HG02642 (cell line): Measurements from ENCODE around the gene PLD5.

ENCODE experiments used
- ATAC-seq: cut with Tn5 transposase; IDR thresholded peaks from one replicate; pipeline ENCODE4 v1.9.1; 2021; ENCODE audit warnings: mild to moderate bottlenecking; ENCODE audit not compliant: unreplicated experiment, poor library complexity

PLD5 gene

GRCh38 chr1:242524571-242525359, at the start of gene PLD5:
PLD5 (minus strand) TSS chr1:242524697.
- ATAC-seq, result no peak

DNA sequence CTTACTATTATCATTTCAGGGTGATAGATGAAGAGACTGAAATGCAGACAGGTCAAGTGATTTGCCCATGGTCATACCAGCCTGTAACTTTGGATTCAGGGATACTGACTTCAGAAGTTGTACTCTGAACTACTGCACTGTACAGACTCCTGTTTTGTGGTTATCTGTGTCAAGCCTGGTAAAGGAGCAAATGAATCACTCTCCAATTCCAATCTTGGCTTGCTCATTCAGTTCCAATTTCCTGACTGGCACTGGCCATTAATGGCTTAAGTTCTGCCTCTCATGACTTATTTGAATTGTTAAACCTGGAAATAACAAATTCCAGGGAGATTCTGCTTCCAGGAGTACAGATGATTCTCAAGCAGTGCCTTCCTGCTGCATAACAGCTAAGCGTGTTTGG, 45.4 kb upstream of the PLD5 start:
- ATAC-seq, result no peak

- ATAC-seq, result no peak
These were observed 44.2 kb upstream of the PLD5 start for GRCh38 chr1:242568666-242569065.

DNA sequence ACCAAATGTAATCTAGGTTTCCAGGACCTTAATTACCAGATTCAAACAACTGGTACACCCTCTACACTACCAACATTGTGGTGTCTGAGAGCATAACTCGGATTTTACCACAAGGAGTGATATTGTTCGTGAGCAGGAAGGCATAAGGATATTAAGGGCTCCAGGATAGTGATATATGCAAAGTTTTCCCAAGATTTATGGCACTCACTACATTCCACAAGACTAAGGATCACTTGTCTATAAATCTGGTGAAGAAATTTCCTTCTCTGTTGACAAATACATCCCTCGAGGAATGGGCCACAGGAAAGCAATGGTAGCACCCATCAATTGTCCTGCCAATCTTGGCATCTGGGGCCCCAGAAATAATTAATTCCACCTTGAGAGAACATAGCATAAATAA, 43.1 kb upstream of the PLD5 start:
- no peak for ATAC-seq

DNA sequence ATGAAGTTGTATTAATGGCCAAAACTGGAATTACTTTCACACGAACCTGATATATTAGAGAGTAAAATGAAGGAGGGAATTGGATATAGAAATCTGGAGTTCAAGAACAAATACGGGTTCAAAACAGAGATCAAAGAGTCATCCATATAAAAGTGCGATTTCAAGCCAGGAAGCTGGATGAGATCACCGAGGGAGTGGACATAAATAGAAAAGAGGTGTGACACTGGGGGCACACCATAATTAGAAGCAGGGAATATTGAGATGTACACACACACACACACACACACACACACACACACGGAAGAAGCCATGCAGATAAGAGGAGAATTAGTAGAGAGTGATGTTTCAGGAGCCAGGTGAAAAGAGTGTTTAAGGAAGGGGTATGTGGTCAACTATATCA, 32.3 kb upstream of the PLD5 start:
- ATAC-seq, result no peak

DNA sequence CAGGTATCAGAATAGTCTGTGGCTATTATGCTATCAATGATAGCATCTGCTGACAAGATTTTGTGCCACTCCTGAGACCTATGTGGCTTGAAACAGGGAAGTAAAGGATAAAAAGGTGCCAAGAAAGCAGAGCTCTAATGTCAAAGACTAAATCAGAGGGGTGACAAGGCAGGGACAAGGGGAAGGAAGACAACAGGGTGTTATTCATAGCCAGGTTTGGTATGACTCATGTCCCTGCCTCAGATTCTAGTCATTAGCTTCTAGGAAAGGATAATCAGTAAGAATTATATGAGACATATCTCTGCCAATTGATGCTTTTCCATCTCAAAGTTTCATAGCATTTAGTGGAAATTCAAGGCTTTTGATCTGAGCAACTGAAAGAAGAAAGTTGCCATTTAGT, 31.8 kb upstream of the PLD5 start:
- no peak for ATAC-seq

- no peak for ATAC-seq
These were observed 30.1 kb upstream of the PLD5 start for GRCh38 chr1:242554577-242554976.

DNA sequence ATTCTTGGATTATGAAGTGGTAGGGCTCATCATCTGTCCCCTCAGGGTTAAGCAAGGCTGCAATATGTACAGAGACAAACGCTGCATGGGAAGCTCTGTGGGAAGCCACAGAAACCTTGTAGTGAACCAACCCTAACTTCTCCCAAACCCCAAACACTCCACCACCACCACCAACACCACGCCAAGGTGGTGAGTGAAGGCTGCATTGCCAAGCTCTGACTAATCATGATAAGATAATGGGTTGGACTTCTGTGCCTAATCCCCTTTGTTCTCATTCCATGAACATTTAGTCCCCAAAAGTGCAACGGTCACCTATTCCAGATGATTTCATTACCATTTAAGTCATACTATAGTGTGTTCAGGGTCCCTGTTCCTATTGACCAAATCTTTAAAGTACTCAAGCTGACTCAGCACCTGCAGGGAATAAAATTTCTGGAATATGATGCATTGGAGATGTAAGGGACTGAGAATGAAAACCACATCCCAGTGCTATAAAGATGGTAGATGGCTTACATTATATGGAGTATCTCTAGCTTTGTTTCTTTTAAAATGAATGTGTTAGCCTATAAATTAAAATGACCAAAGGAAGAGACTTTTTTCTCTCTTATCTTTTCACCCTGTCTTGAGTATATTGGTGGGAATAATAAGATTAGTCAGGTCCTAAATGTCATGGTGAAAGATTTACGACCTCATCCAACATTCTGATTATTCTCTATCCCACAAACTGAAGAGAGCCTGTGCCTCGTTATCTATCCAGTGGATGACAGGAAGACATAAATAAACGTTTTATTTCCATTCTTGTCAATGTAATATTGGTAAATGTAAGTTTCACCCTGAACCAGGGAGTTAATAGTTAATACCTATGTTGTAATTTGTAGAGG, 22.6 kb upstream of the PLD5 start:
- ATAC-seq, result no peak

GRCh38 chr1:242546441-242546840, 21.9 kb upstream of the PLD5 start:
- ATAC-seq, result no peak

DNA sequence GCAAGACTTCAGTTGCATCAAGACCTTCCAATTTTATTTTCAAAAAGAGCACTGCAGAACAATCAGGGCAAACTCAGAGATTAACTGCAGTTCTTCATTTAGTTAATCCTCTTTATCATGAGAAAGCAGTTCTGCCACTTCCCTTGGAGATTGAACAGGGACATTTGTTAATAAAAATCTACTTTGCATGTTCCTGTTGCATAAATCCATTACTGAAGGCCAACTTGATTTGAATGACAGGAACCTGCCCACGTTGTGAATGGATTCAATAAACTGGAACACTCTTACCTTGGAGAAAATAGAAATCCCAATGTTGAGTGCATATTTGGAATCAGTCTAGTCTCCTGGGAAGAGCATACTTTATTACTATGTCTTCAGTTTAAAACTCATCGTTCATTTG, 19.6 kb upstream of the PLD5 start:
- ATAC-seq, result no peak

GRCh38 chr1:242542271-242542670, 17.8 kb upstream of the PLD5 start:
- no peak for ATAC-seq

- ATAC-seq, result no peak
These were observed 11.5 kb upstream of the PLD5 start for GRCh38 chr1:242535986-242536385.

- no peak for ATAC-seq
These were observed 10.3 kb upstream of the PLD5 start for GRCh38 chr1:242534753-242535152.

GRCh38 chr1:242530761-242531160, 6.3 kb upstream of the PLD5 start:
- ATAC-seq, result no peak

DNA sequence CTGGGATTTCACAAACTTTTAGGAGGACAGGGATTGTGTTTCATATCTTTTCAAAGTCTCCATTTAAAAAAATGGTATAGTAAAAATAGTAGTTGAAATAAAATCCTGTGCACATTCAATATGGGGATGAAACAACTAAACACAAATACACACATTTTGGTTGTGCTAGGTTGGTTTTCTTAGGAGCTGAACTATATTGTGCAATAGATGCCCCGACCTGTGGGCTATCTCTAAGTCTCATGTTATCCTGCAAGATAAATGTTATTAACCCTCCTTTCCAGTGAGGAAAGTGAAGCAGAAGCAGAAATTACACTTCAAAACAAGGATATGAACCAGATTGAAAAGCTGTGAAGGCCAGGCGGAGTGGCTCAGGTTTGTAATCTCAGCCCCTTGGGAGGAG, 1.3 kb upstream of the PLD5 start:
- ATAC-seq, result no peak

DNA sequence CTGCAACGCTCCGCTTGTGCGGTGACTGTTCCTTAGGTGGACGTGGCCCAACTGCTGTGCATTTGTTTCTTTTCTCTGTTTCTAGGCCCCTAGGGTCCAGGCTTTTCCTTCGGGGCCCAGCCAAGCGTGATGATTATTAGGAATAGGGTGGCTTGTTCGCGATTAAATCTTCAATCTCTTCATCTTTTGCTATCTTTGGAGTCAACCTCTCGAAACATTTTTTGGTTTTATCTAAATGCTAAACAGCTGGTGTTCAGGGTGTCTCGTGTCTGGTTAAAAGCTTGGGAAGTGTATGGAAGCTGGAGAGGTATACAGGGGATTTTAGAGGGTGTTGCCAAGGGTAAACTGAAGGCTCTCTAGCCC, 844 bp upstream of the PLD5 start:
- ATAC-seq, result no peak

DNA sequence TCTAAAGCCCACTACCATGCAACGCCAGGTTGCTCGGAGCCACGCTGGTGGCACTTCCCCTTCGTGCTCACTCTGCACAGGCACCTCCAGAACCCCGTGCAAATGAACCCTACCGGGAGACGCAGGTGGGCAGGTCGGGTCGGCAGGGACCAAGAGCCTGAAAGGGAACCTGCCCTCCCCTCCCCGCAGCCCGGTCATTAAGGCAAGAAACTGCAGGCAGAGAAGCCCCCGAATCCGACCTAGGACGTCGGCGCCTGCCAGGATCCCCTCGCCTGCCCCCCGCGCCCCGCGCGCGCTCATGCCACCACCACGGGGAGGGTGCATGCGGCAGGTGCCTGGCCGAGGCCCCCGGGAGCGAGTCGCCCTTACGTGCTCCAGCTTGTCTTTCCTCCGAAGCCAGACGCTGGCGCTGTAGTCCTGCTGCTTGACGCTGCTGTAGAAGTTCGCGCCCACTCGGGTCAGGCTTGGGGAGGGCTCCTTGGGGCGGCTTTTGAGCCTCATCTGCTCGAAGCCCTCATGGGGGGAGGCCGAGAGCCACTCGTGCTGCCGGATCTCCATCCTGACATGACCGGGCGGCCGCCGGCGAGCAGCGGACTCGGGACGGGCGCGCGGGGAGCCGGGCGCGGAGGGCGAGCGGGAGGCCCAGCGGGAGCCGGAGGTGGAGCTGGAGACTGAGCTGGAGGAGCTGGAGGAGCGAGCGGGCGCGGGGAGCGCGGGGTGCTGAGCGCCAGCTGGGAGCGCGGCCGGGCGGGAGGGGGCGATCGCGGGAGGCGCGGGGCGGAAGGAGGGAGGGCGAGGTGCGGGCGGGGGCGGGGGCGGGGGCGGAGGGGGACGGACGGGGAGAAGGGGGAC, 552 bp downstream of the PLD5 start:
- ATAC-seq, result no peak

- no peak for ATAC-seq
These were observed 1.3 kb downstream of the PLD5 start for GRCh38 chr1:242522996-242523718.

- ATAC-seq, result no peak
These were observed 2.1 kb downstream of the PLD5 start for GRCh38 chr1:242522304-242522945.

DNA sequence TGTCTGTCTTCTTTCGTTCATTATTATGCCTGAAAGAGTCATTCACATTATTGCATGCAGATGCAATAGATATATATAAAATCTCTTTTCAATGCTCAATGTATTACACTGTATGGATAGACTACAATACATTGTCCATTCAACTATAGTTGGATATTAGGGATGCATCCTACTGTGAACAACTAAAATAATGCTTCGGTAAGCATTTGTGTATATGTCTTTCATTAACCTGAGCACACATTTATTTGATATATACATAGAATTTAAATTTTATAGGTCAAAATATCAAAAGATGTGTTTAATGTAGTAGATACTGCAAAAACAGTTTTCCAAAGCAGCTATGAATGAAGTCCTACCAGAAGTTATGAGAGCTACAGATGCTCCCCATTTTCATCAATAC, 8.9 kb downstream of the PLD5 start:
- ATAC-seq, result no peak
